ENCODE data around the gene CXADR.

CXADR gene

DNA sequence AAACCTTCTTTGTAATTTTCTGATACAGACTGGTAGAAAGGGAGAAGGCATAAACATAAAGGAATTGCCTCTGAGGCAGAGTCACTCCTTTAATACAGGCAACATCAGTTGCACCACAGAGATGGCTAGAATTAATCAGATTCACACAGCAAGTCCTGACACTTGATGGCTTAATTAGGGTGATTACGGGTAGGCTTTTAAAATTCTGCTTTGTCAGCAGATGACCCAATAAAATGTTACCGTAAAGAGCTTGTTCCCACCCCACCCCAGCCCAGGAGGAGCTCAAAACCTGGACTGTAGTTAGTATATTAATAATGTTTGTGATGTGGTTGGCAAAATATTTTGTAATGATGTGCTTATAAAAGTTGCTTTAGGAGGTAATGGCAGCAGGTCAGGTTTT lies 109.2 kb downstream of the CXADR start:
- H3K27ac ChIP-seq (ENCODE audit: low read depth, low read length, severe bottlenecking): no peak overlapping the region
- no peaks in the 10 kb centered on the region for H3K36me3 ChIP-seq (ENCODE audit: control insufficient read depth, insufficient read depth, low read length)
- no peaks in the 10 kb centered on the region for H3K4me1 ChIP-seq (ENCODE audit: control insufficient read depth, insufficient read depth, low read length, poor library complexity, severe bottlenecking)
- H3K9me3 ChIP-seq (ENCODE audit: control insufficient read depth, low read length): no peaks in the 10 kb centered on the region
- H3K4me3 ChIP-seq (ENCODE audit: extremely low read depth, insufficient read depth, low read length, poor library complexity, severe bottlenecking): no peak overlapping the region
- 86% methylated on average over 1 of the region's 2 CpGs; no CpG with 5 or more reads in 1 of the 2 experiments for WGBS, 2 experiments (ENCODE audit: insufficient coverage in 2 of 2)

DNA sequence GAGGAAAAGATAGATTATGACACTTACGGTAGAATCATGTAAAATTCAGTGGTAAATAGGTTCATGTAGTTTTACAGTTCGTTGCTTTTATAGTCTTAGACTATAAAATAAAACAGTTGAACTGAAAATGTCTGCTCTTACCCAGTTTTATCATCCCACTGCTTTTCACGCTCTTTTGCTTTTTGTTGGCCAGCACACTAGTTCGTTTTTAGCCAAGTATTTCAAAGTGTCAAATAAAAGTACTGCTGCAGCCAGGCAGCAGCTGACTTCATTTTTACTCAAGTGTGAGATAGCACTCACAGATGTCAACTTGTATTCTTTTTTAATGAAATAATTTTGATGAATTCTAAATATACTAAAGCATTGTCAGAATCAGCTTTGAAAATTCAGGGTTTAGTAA lies 118.4 kb downstream of the CXADR start:
- H3K4me3 ChIP-seq (ENCODE audit: extremely low read depth, insufficient read depth, low read length, poor library complexity, severe bottlenecking): no peak overlapping the region
- H3K4me1 ChIP-seq (ENCODE audit: control insufficient read depth, insufficient read depth, low read length, poor library complexity, severe bottlenecking): no peaks in the 10 kb centered on the region
- 72 to 80% methylated on average over 1 to 2 of the region's 4 CpGs for WGBS, 2 experiments (ENCODE audit: insufficient coverage in 2 of 2)
- H3K27ac ChIP-seq (ENCODE audit: low read depth, low read length, severe bottlenecking): no peak overlapping the region
- H3K9me3 ChIP-seq (ENCODE audit: control insufficient read depth, low read length): no peaks in the 10 kb centered on the region
- no peaks in the 10 kb centered on the region for H3K36me3 ChIP-seq (ENCODE audit: control insufficient read depth, insufficient read depth, low read length)

DNA sequence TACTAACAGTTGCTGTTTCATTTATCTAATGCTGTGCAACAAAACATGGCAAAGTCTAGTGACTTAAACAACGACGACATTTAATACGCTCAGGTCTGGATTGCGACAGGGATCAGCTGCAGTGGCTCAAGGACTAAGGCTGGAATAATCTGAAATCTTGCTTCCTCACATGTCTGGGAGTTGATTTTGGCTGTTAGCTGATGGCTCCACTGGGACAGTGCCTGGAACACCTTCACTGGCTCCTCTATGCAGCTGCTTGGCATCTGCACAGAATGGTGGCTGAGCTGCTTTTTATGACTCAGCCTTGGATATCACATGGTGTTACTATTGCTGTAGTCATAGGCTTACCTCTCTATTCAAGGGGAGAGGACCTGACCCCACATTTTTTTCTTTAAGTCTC lies 123.9 kb downstream of the CXADR start:
- H3K9me3 ChIP-seq (ENCODE audit: control insufficient read depth, low read length): no peaks in the 10 kb centered on the region
- no peak overlapping the region for H3K4me3 ChIP-seq (ENCODE audit: extremely low read depth, insufficient read depth, low read length, poor library complexity, severe bottlenecking)
- H3K36me3 ChIP-seq (ENCODE audit: control insufficient read depth, insufficient read depth, low read length): no peaks in the 10 kb centered on the region
- 73 to 75% methylated on average over 4 of the region's 4 CpGs for WGBS, 2 experiments (ENCODE audit: insufficient coverage in 2 of 2)
- no peaks in the 10 kb centered on the region for H3K4me1 ChIP-seq (ENCODE audit: control insufficient read depth, insufficient read depth, low read length, poor library complexity, severe bottlenecking)
- H3K27ac ChIP-seq (ENCODE audit: low read depth, low read length, severe bottlenecking): no peak overlapping the region

DNA sequence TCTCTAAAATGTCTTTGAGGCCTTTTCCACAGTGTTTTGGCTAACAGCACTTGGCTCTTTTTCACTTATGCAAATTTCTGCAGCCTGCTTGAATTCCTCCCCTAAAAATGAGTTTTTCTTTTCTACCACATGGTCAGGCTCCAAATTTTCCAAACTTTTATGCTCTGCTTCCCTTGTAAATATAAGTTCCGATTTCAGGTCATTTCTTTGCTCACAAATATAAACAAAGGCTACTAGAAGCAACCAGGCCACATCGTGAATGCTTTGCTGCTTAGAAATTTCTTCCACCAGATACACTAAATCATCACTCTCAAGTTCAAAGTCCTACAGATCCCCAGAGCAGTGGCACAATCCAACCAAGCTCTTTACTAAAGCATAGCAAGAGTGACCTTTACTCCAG lies 128.0 kb downstream of the CXADR start:
- Histone ChIP-seq H3K27ac (ENCODE audit: low read depth, low read length, severe bottlenecking) (no peak overlapping the region), H3K9me3 (ENCODE audit: control insufficient read depth, low read length) (no peaks in the 10 kb centered on the region), H3K4me3 (ENCODE audit: extremely low read depth, insufficient read depth, low read length, poor library complexity, severe bottlenecking) (no peak overlapping the region), H3K4me1 (ENCODE audit: control insufficient read depth, insufficient read depth, low read length, poor library complexity, severe bottlenecking) (peaks cover 6% of the 10 kb centered on the region), H3K36me3 (ENCODE audit: control insufficient read depth, insufficient read depth, low read length) (no peaks in the 10 kb centered on the region)
- WGBS, 2 experiments (ENCODE audit: insufficient coverage in 2 of 2): 68 to 94% methylated on average over 2 of the region's 2 CpGs

Measured in mesodermal cell (in vitro differentiated cells).